GM18519 (cell line): ENCODE measurements around the gene DNAAF8.

Experiments
- ATAC-seq: cut with Tn5 transposase; IDR thresholded peaks from one replicate; pipeline ENCODE4 v1.9.1; 2021; ENCODE audit warnings: mild to moderate bottlenecking, moderate library complexity; ENCODE audit not compliant: unreplicated experiment, low FRiP score

DNAAF8 gene

DNA sequence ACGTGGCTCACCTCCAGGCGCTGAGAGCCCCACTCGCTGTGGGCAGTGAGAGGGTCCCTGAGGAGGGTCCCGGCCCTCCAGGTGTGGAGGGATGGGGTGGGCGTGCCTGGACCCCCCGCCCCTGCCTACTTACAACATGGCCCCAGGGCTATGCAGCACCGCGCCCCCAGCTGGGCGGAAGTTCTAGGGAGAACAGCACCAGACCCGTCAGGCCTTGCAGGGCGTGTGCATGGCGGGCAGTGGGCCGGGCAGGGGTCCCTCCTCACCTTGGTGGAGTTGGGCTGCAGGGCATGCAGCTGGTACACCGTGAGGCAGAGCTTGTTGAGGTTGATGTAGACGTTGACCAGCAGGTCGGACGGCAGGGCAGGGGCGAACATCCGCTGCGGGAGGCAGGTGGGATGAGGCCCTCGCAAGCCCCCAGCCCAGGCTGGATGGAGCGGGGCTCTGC lies 63.5 kb downstream of the DNAAF8 start:
- no peak for ATAC-seq

DNA sequence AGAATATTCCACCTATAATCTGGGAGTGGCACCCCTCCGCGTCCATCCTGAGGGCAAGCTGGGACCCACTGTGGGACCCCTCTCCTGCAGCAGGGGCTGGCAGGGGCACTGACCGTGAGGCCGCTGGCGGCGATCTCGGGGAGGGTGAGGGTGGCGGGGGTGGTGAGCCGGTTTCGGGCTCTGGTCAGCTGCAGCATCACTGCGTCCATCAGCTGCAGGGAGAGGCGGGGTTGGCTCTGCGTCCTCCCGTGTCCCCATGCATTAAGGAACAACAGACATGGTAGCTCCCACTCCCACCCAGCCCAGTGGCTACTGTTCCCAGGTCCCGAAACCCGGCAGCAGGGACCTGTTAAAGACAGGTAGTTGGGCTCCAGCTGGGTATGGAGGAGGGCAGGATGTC lies 64.1 kb downstream of the DNAAF8 start:
- ATAC-seq, result no peak
